Stimulated activated CD4-positive, alpha-beta T cell treated with anti-CD3 and anti-CD28 coated beads, Interleukin-12 subunit alpha, Interleukin-12 subunit beta, amount 100 ng/mL, for 4 hours (primary cell): ENCODE data around the gene YPEL3.
A peak's percentile ranks its signal among the peaks of the same experiment; 100 is the strongest.

ENCODE experiments used
- DNase-seq: peaks from one replicate; pipeline ENCODE4 v3.0.0-alpha.2; 2020

YPEL3 gene

GRCh38 chr16:30068333-30068732 is 27.7 kb downstream of the YPEL3 start:
- no peak for DNase-seq

- no peak for DNase-seq
Measured at GRCh38 chr16:30067584-30067916, 28.5 kb downstream of the YPEL3 start.

- DNase-seq = no peak
Measured at GRCh38 chr16:30066761-30067583, 29.0 kb downstream of the YPEL3 start.

DNA sequence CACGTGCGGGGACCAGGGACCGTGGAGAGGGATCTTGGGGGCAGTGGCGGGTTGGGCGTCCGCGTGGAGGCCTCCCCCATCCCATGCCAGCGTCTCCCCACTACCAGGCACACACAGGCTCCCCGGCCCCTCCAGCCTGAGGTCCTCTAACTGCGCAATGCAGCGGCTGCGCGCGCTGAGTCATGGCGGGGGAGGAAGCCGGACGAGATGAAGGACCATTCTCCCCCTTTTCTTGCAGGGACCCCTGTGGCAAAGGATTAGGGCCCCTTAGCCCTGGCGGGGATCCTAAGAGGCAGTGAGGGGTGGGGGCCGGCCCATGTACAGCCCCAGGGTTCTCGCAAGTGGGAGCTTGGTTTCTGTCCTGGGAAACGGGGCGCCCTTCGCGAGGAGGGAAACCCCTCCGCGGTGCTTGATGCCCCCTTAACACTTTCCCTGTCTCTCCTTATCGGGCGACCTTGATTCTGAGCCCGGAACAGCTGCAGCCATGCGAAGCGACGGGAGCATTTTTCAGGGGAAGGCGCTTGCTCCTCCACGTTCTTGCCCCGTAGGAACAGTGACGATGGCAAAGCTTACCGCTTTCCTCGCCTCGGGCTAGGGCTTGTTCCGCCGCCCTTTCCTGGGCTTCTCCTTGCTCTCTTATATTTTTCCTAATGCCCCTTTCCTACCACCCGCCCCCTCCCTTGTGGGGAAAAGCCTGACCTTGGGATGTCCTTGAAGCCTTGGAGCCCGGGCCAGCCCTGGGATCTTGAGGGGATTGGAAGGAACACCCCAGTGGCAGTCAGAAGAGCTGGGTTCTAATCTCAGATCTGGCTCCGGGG is 29.9 kb downstream of the YPEL3 start:
- DNase-seq = peak; percentile 38

- peak; percentile 95 for DNase-seq
Measured at GRCh38 chr16:30065102-30065942, 30.7 kb downstream of the YPEL3 start, which contains the start of gene ALDOA. Gene ALDOA (plus strand): TSS chr16:30065760. CDS start chr16:30066898, 1,138 bp downstream.

DNA sequence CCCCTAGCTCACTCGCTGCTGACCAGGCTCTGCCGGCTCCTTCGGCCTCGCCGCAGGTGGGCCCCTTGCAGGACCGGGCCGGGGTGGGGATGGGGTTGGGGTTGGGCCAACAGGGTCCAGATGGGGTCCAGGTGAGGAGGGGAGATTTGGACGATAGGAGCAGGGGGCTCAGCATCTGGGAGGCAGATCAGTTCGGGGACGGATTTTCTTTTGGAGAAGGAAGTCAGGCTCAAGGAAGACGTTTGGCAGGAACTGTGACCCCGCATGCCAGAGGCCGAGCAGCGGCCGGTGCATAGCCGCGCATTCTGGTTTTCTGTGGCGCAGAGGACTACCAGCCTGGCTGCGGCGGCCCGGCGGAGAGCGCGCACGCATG is 31.3 kb downstream of the YPEL3 start:
- no peak for DNase-seq

- DNase-seq = peak; percentile 66
Measured at GRCh38 chr16:30063893-30064728, 31.9 kb downstream of the YPEL3 start.

GRCh38 chr16:30063278-30063892 is 32.6 kb downstream of the YPEL3 start:
- DNase-seq = no peak

DNA sequence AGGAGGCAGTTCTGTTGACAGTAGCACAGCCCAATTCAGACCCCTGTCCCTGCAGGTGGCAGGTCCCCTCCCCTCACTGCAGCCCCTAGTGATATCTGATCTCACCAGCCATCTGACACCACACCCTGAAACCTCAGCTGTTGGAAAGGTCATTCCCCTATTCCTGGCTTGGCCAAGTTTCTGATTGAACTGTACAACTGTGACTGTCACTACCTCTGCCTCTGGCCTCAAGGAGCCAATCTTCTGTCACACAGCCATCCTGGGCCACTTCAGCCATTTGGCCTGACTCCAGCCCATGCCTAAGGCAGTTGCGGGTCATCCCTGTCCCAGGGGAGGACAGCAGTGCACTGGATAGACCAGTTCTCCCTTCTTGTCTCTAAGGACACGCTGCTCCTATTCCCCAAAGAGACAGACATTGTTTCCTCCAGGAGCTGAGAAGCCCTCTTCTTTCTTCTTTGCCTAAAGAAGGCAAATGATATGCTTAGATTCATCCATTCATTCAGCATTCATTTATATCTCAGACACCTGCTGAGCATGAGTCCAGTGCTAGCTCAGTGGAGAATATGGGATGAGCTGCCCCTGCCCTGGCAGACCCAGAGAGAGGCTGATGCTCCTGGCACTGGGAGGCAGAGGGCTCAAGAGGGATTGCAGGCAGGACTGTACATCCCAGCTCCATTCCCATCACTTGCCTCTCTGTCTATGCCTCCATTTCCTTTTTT is 35.0 kb downstream of the YPEL3 start:
- DNase-seq = no peak

DNA sequence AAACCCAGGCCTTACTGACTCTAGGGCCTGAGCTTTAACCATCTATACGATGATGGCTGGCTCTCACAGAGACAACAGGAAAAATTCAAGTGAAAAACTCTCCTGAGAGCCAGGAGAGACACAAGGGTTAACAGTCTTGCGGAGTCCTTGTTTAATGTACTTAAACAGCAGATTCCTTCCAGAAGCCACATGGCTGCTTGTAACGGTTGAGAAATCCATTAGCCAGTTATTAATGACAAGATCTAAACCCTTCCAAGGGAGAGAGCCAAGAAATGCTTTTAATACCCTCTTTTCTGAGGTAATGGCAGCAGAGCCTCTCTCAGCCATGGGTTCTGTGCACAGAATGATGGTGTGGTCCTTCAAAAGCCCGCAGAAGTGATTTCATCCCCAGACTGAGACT is 35.7 kb downstream of the YPEL3 start:
- DNase-seq = no peak

GRCh38 chr16:30054959-30055553 is 41.0 kb downstream of the YPEL3 start:
- DNase-seq = peak; percentile 49

- no peak for DNase-seq
Measured at GRCh38 chr16:30054451-30054850, 41.6 kb downstream of the YPEL3 start.

DNA sequence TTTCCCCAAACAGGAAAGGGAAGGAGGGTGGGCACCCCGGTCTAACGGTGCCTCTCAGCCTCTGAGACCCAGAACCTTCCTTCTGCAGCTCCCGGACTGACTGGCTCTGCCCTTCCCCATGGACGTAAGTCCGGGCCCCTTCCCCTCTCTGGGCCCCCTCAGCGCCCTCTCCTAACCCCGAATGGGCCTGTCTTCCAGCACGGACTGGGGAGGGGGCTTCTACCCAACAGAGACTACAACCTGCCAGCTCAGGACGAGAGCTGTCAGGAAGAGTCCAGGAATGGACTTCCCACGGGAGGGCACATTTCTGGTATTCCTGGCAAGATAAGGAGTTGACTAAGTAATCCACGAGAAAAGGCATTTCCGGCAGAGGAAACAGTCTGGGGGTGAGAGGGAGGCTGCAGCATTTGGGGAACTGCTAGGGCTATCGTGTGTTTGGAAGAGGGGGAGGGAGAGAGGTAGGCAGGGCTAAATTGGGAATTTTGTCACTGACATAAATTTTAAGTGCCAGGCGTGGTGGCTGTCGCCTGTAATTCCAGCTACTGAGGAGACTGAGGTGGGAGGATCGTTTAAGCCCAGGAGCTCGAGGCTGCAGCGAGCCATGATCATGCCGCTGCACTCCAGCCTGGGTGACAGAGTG is 42.5 kb downstream of the YPEL3 start:
- DNase-seq = no peak

GRCh38 chr16:30052671-30053372 is 43.2 kb downstream of the YPEL3 start:
- DNase-seq = peak; percentile 92

DNA sequence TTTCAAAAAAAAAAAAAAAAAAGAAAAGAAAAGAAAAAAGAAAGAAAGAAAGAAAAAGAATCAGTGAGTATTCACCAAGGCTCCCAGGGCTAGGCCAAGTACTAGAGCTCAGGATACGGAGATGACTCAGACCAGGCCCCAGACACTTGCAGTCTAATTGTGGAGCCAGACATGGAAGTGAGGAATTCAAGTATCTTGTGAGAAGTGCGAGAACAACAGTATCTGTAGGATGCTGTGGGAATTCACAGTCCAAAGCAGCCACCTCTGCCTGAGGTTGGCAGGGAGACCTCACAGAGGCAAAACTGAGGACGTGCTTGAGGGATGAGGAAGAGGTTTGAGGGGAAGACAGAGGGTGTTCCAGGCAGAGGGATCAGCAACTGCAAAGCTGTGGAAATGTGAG is 44.5 kb downstream of the YPEL3 start:
- DNase-seq = no peak

DNA sequence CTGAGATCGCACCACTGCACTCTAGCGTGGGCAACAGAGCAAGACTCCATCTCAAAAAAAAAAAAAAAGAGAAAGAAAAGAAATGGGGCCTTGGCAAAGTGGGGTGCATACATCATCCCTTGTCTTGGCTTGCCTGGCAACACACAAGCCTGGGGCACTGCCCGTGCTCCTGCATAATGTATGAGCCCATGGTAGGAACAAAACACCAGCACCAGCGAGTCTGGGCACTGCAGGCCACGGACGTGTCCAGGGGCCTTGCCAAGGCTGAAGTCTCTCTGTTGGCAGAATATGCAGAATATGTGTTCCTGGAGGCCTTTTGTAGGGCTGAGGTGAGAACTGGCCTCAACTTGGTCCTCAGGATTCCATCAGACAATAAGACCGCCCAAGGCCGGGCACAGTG is 46.1 kb downstream of the YPEL3 start:
- DNase-seq = no peak

GRCh38 chr16:30046588-30046987 is 49.4 kb downstream of the YPEL3 start:
- DNase-seq = no peak

DNA sequence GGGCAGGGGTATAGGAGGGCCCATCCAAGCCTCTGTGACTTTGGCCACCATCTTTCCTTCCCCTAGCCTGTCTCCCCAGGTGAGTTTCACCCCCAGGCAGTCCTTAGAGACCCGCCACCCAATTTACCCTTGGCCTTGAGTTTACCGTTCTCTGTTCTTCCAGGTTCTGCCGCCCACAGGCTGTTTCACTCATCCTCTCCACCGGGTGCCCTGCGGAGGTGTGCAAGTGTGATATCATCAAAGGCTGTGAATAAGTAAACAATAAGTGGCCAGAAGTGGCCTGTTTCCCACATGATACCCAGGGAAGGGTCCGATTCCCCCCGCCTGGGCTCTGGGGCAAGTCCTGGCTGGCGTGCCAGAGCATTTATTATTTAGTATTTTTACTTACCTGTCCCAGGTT is 49.8 kb downstream of the YPEL3 start:
- no peak for DNase-seq
